CD4-positive, alpha-beta T cell (primary cell): Measurements from ENCODE around the gene ALDOA. TPM values are rescaled to one million over a fixed set of nuclear protein-coding genes. Genes with fewer than 3 reads are reported as not detected.
"Not testable (repeated sequence)": the region's sequence is repeated elsewhere in the genome, so short reads cannot be mapped to it uniquely, and the experiment has no call there.

Source experiments
- ATAC-seq: fragments of 200-7000 bp; cut with Tn5 transposase; one replicate; pipeline ENCODE4 v1.10.0; 2022; ENCODE audit warnings: mild to moderate bottlenecking; ENCODE audit not compliant: poor library complexity
- CTCF ChIA-PET: fragments of 350-600 bp; sonication (Branson Sonifier 250); formaldehyde crosslinking; loops from one replicate; lab custom pipeline; 2021; ENCODE audit warnings: antibody characterized with exemption, inconsistent platforms; lab: Charles Lee
- POLR2A ChIA-PET: fragments of 350-600 bp; sonication (Branson Sonifier 250); formaldehyde crosslinking; loops from one replicate; lab custom pipeline; 2021; ENCODE audit warnings: antibody characterized with exemption, inconsistent platforms; lab: Charles Lee
- DNase-seq, 14 experiments: peaks; one replicate each; pipeline ENCODE4 v3.0.0-alpha.2; 2013 to 2020; ENCODE audit warnings: mixed read lengths in 2 of 14
- H3K27ac ChIP-seq, 2 donors: one replicate each; pipeline versions ENCODE4 v1.5.1 to v1.7.0; 2013; ENCODE audit warnings: low read length in 2 of 2, low read depth in 1 of 2, mild to moderate bottlenecking in 1 of 2
- H3K27me3 ChIP-seq, 2 experiments: 1 replicate in 1 of 2; 2 replicates in 1 of 2; pipeline versions ENCODE4 v1.6.1 to v1.7.0; 2013; ENCODE audit warnings: low read length in 2 of 2, control low read depth in 1 of 2, mild to moderate bottlenecking in 1 of 2, moderate library complexity in 1 of 2; ENCODE audit not compliant: insufficient read depth in 2 of 2, control insufficient read depth in 1 of 2
- H3K36me3 ChIP-seq: one replicate; pipeline ENCODE4 v1.6.1; 2013; ENCODE audit warnings: low read length, control low read depth; ENCODE audit not compliant: insufficient read depth
- H3K4me1 ChIP-seq: one replicate; pipeline ENCODE4 v1.6.1; 2013; ENCODE audit warnings: low read length, control low read depth; ENCODE audit not compliant: insufficient read depth
- H3K4me3 ChIP-seq: one replicate; pipeline ENCODE4 v1.5.1; 2013; ENCODE audit warnings: mild to moderate bottlenecking, low read length, moderate library complexity
- H3K9me3 ChIP-seq, 2 experiments: 1 replicate in 1 of 2; 2 replicates in 1 of 2; pipeline versions ENCODE4 v1.6.1 to v1.7.0; 2013; ENCODE audit warnings: low read length in 2 of 2, mild to moderate bottlenecking in 2 of 2, control low read depth in 1 of 2, moderate library complexity in 1 of 2; ENCODE audit not compliant: control insufficient read depth in 1 of 2, insufficient read depth in 1 of 2
- H3K27ac Mint-ChIP-seq: one replicate; pipeline ENCODE4 v1.8.0; 2020; ENCODE audit warnings: mixed read lengths
- H3K27me3 Mint-ChIP-seq: one replicate; pipeline ENCODE4 v1.8.0; 2021; ENCODE audit warnings: mixed read lengths
- H3K36me3 Mint-ChIP-seq: one replicate; pipeline ENCODE4 v1.8.0; 2021; ENCODE audit warnings: low read depth, mixed read lengths
- H3K4me1 Mint-ChIP-seq: one replicate; pipeline ENCODE4 v1.8.0; 2021; ENCODE audit warnings: low read depth, mixed read lengths
- H3K4me3 Mint-ChIP-seq: one replicate; pipeline ENCODE4 v1.8.0; 2020; ENCODE audit warnings: mild to moderate bottlenecking, mixed read lengths
- H3K9me3 Mint-ChIP-seq: one replicate; pipeline ENCODE4 v1.8.0; 2020; ENCODE audit warnings: mixed read lengths
- CTCF ChIP-seq: fragments of 200-600 bp; IDR thresholded peaks from one replicate; pipeline ENCODE4 v1.8.0; 2022; ENCODE audit warnings: antibody characterized with exemption, mild to moderate bottlenecking
- intact Hi-C, 2 experiments: fragments of 100-400 bp; cut with DNase I in 1 of 2; cut with micrococcal nuclease in 1 of 2; formaldehyde crosslinking; loops; one replicate each; pipeline versions ENCODE4 v1.15.1 to v1.9.0; 2023 to 2025; cut with DNase I, micrococcal nuclease
- polyA plus RNA-seq, 2 donors: library from polyadenylated mRNA; unstranded; fragments of 120-200 nt; gene quantifications; one replicate each; pipeline ENCODE4 v1.2.1, GENCODE V29; 2013
- total RNA-seq, 174 experiments: library from RNA in 2 of 174; stranded (reverse) in 2 of 174; gene quantifications; one replicate each; pipeline ENCODE4 v1.2.3 and lab custom pipeline; 2021 to 2026

ALDOA gene
- total RNA-seq (100 to 1,000 TPM; 390 to 396 TPM), total RNA-seq (lab: John Stamatoyannopoulos, UW) (4.5 to 23.9 (median 11.6) reads per million in 172 experiments)
- 613 TPM for polyA plus RNA-seq (2013, experiment 1 of 2)
- polyA plus RNA-seq (2013, experiment 2 of 2): 583 TPM

- no peaks in the 10 kb centered on the region for H3K27me3 ChIP-seq
- Mint-ChIP-seq H3K4me3 (peak within 1 kb of the TSS; percentile 100), H3K27me3 (no peaks in the 10 kb centered on the region), H3K4me1 (peaks cover 45% of the 10 kb centered on the region), H3K9me3 (no peaks in the 10 kb centered on the region), H3K36me3 (peaks cover 59% of the 10 kb centered on the region), H3K27ac (peak within 1 kb of the TSS; percentile 96)
- peak; percentile 85 to 97 (median 93) for DNase-seq
- H3K27ac ChIP-seq: peak within 1 kb of the TSS; percentile 87 to 92
- H3K36me3 ChIP-seq: peaks cover 37% of the 10 kb centered on the region
- intact Hi-C loops: loop anchor here (1.0 to 10.0 kb wide), 8 partner anchors 10 to 569 kb away; partner anchors contain the start of genes GDPD3 (in 1 of the 2), MAPK3 (in 1 of the 2), MAZ (in 1 of the 2) and PPP4C (in 1 of the 2)
- ATAC-seq: peak; percentile 80
- H3K4me1 ChIP-seq: peaks cover 61% of the 10 kb centered on the region
- POLR2A ChIA-PET: interaction anchor here (0.6 to 7.2 kb wide), 47 partner anchors 8 to 1243 kb away, joined by 3 to 118 read pairs (median 5); partner anchors contain the start of genes ATXN2L, CD2BP2, CORO1A and DCTPP1
- no peak for TF ChIP-seq CTCF
- CTCF ChIA-PET: interaction anchor here (0.7 to 5.0 kb wide), 7 partner anchors 10 to 275 kb away, joined by 3 to 26 read pairs (median 3); partner anchors contain the start of genes KIF22 and TBX6
- H3K9me3 ChIP-seq: peaks cover 0 to 4% of the 10 kb centered on the region in 2 experiments
- peak within 1 kb of the TSS; percentile 100 for H3K4me3 ChIP-seq
These were observed at the start of gene ALDOA for GRCh38 chr16:30065102-30065942. Gene ALDOA (plus strand): TSS chr16:30065760. CDS start chr16:30066898, 1,138 bp downstream.

- H3K4me1 Mint-ChIP-seq: peaks cover 16% of the 10 kb centered on the region
- Histone ChIP-seq H3K9me3 (peaks cover 0 to 6% of the 10 kb centered on the region in 2 experiments), H3K27ac (no peak overlapping the region), H3K4me1 (peaks cover 15% of the 10 kb centered on the region), H3K4me3 (no peak overlapping the region), H3K27me3 (peaks cover 5 to 6% of the 10 kb centered on the region in 2 experiments), H3K36me3 (no peaks in the 10 kb centered on the region)
- H3K4me3 Mint-ChIP-seq: no peak overlapping the region
- CTCF ChIA-PET: interaction anchor here (1.1 kb wide), 1 partner anchor 15 kb away, joined by 5 read pairs; no protein-coding TSS in a partner anchor
- TF ChIP-seq CTCF: no peak
- H3K9me3 Mint-ChIP-seq: no peaks in the 10 kb centered on the region
- intact Hi-C loops: no loop called here
- ATAC-seq (no peak), DNase-seq (no peak)
- POLR2A ChIA-PET: no interaction called here
- peaks cover 10% of the 10 kb centered on the region for H3K27me3 Mint-ChIP-seq
- H3K27ac Mint-ChIP-seq: no peak overlapping the region
- no peaks in the 10 kb centered on the region for H3K36me3 Mint-ChIP-seq
These were observed 48.8 kb upstream of the ALDOA start for GRCh38 chr16:30016555-30017276.

GRCh38 chr16:30017277-30017656, 48.3 kb upstream of the ALDOA start:
- Mint-ChIP-seq H3K4me1 (peaks cover 12% of the 10 kb centered on the region), H3K36me3 (no peaks in the 10 kb centered on the region), H3K27me3 (peaks cover 4% of the 10 kb centered on the region), H3K27ac (no peak overlapping the region), H3K9me3 (no peaks in the 10 kb centered on the region), H3K4me3 (no peak overlapping the region)
- ATAC-seq: no peak
- H3K4me3 ChIP-seq: no peak overlapping the region
- peaks cover 13% of the 10 kb centered on the region for H3K4me1 ChIP-seq
- H3K9me3 ChIP-seq: peaks cover 0 to under 1% of the 10 kb centered on the region in 2 experiments
- CTCF ChIA-PET: interaction anchor here (1.1 kb wide), 1 partner anchor 15 kb away, joined by 5 read pairs; no protein-coding TSS in a partner anchor
- TF ChIP-seq CTCF: no peak
- peaks cover 0 to under 1% of the 10 kb centered on the region in 2 experiments for H3K27me3 ChIP-seq
- no peaks in the 10 kb centered on the region for H3K36me3 ChIP-seq
- intact Hi-C loops: no loop called here
- DNase-seq: no peak
- no peak overlapping the region for H3K27ac ChIP-seq
- POLR2A ChIA-PET: no interaction called here

GRCh38 chr16:30017937-30018336, 47.6 kb upstream of the ALDOA start:
- H3K27ac Mint-ChIP-seq, H3K27ac ChIP-seq, H3K4me3 ChIP-seq, DNase-seq, POLR2A ChIA-PET, H3K36me3 Mint-ChIP-seq, H3K27me3 Mint-ChIP-seq, H3K9me3 ChIP-seq, H3K9me3 Mint-ChIP-seq, H3K27me3 ChIP-seq, intact Hi-C loops, H3K4me3 Mint-ChIP-seq, H3K36me3 ChIP-seq, ATAC-seq: not testable (repeated sequence)
- H3K4me1 ChIP-seq: peaks cover 13% of the 10 kb centered on the region
- peaks cover 12% of the 10 kb centered on the region for H3K4me1 Mint-ChIP-seq
- CTCF ChIA-PET: interaction anchor here (1.0 to 1.1 kb wide), 2 partner anchors 14 to 326 kb away, joined by 3 to 5 read pairs; no protein-coding TSS in a partner anchor
